GM06990 (cell line): ENCODE data around the gene PPP1R9A.

Source experiments
- DNase-seq: peaks from one replicate; pipeline ENCODE4 v3.0.0-alpha.2; 2011; ENCODE audit not compliant: insufficient read length; ENCODE audit errors: extremely low read depth
- H3K27me3 ChIP-seq: replicated peaks from 2 replicates; pipeline ENCODE4 v1.6.0; 2011; ENCODE audit warnings: low read length; ENCODE audit not compliant: control insufficient read depth, insufficient read depth
- H3K36me3 ChIP-seq: 2 replicates; pipeline ENCODE4 v1.5.1; 2011; ENCODE audit warnings: low read length; ENCODE audit not compliant: control insufficient read depth, insufficient read depth
- H3K4me3 ChIP-seq: replicated peaks from 2 replicates; pipeline ENCODE4 v1.5.1; 2011; ENCODE audit warnings: low read depth, mild to moderate bottlenecking, control low read depth, low read length
- TF ChIP-seq, protein P1 (sequence below): IDR thresholded peaks from 2 replicates; pipeline ENCODE4 v1.5.1; 2011; ENCODE audit warnings: low read length, control low read depth, mild to moderate bottlenecking, inconsistent platforms; ENCODE audit not compliant: insufficient read depth, poor library complexity, severe bottlenecking

Gene PPP1R9A

GRCh38 chr7:95104739-95105138, 197.3 kb downstream of the PPP1R9A start:
- H3K36me3 ChIP-seq: no peaks in the 10 kb centered on the region
- TF ChIP-seq, protein P1, sequence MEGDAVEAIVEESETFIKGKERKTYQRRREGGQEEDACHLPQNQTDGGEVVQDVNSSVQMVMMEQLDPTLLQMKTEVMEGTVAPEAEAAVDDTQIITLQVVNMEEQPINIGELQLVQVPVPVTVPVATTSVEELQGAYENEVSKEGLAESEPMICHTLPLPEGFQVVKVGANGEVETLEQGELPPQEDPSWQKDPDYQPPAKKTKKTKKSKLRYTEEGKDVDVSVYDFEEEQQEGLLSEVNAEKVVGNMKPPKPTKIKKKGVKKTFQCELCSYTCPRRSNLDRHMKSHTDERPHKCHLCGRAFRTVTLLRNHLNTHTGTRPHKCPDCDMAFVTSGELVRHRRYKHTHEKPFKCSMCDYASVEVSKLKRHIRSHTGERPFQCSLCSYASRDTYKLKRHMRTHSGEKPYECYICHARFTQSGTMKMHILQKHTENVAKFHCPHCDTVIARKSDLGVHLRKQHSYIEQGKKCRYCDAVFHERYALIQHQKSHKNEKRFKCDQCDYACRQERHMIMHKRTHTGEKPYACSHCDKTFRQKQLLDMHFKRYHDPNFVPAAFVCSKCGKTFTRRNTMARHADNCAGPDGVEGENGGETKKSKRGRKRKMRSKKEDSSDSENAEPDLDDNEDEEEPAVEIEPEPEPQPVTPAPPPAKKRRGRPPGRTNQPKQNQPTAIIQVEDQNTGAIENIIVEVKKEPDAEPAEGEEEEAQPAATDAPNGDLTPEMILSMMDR: no peak
- DNase-seq: no peak
- no peaks in the 10 kb centered on the region for H3K27me3 ChIP-seq
- no peak overlapping the region for H3K4me3 ChIP-seq

DNA sequence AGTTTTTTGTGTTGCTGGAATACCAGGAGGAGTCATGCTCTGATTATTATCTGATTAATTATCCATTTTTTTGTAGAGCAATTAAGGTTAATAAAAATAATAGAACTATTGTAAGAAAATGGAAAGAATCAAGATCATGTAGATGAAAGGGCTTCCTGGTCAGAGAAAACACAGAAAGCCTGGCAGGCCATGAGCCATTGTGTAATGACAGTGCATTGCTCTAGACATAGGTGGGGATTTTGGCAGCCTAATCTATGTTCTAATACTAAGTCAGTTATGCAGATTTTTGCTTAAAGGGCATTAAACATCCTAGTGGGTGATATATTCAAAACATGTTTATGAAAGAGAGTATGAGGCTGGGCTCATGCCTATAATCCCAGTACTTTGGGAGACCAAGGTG, 198.2 kb downstream of the PPP1R9A start:
- no peaks in the 10 kb centered on the region for H3K27me3 ChIP-seq
- no peak overlapping the region for H3K4me3 ChIP-seq
- TF ChIP-seq, protein P1: no peak
- DNase-seq: no peak
- no peaks in the 10 kb centered on the region for H3K36me3 ChIP-seq

GRCh38 chr7:95106401-95106800, 199.0 kb downstream of the PPP1R9A start:
- Histone ChIP-seq H3K4me3 (no peak overlapping the region), H3K27me3 (no peaks in the 10 kb centered on the region), H3K36me3 (no peaks in the 10 kb centered on the region)
- no peak for DNase-seq
- TF ChIP-seq, protein P1: no peak

GRCh38 chr7:95110707-95111106, 203.3 kb downstream of the PPP1R9A start:
- no peak for DNase-seq
- TF ChIP-seq, protein P1: no peak
- Histone ChIP-seq H3K36me3 (no peaks in the 10 kb centered on the region), H3K4me3 (no peak overlapping the region), H3K27me3 (no peaks in the 10 kb centered on the region)

- Histone ChIP-seq H3K27me3 (no peaks in the 10 kb centered on the region), H3K36me3 (no peaks in the 10 kb centered on the region), H3K4me3 (no peak overlapping the region)
- TF ChIP-seq, protein P1: no peak
- no peak for DNase-seq
Measured at GRCh38 chr7:95113590-95113989, 206.2 kb downstream of the PPP1R9A start.

DNA sequence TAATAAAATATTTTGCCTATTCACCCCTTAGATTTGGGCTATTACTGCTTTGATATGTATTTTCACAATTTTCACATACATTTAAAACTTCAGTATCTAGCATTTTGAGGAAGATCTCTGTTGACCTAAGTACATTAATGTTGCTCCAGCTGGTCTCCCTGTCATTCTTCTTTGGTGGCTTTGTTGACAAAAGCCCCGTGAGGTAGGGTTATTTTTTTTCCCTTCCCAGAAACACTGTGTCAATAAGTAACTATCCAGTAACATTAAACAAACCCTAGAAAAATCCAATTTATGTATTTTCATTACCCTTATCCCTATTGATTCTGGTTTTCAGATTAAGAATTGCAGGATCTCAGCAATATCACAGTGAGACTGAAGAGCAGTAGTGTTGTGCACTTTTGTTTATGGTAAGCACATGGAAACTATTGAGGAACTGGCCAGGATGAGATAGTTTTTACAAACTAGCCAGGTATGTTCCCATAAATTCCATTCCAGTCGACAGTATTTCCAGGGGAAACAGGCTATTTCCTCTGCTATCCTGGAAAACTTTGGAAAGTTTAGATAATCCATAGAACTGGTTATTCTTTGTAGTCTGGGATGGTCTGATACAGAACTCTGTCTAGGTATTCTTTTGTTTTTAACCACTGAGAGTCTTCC, 218.8 kb downstream of the PPP1R9A start:
- Histone ChIP-seq H3K4me3 (no peak overlapping the region), H3K36me3 (no peaks in the 10 kb centered on the region), H3K27me3 (no peaks in the 10 kb centered on the region)
- no peak for DNase-seq
- TF ChIP-seq, protein P1: no peak
